HEK293 (cell line): ENCODE results near the gene RGS11.

Source experiments
- KLF1 ChIP-seq: fragments of 450-650 bp; formaldehyde crosslinking; IDR thresholded peaks from 2 replicates; pipeline ENCODE4 v1.5.1; 2016; ENCODE audit warnings: missing biosample characterization, missing genetic modification characterization
- KLF10 ChIP-seq: fragments of 450-650 bp; IDR thresholded peaks from 2 replicates; pipeline ENCODE4 v1.5.1; 2018; ENCODE audit warnings: missing biosample characterization, mild to moderate bottlenecking, missing genetic modification characterization
- KLF8 ChIP-seq: fragments of 450-650 bp; formaldehyde crosslinking; IDR thresholded peaks from 2 replicates; pipeline ENCODE4 v1.5.1; 2016; ENCODE audit warnings: missing biosample characterization, missing genetic modification characterization
- SETDB1 ChIP-seq: IDR thresholded peaks from one replicate; pipeline ENCODE4 v1.6.1; 2017; ENCODE audit warnings: mild to moderate bottlenecking, low read length, moderate library complexity, mixed read lengths; ENCODE audit not compliant: insufficient read length
- SP7 ChIP-seq: fragments of 450-650 bp; formaldehyde crosslinking; IDR thresholded peaks from 2 replicates; pipeline ENCODE4 v1.5.1; 2016; ENCODE audit warnings: missing biosample characterization, missing genetic modification characterization
- ZFP41 ChIP-seq: fragments of 450-650 bp; formaldehyde crosslinking; IDR thresholded peaks from 2 replicates; pipeline ENCODE4 v1.5.1; 2016; ENCODE audit warnings: missing biosample characterization, missing genetic modification characterization, borderline replicate concordance
- ZNF175 ChIP-seq: fragments of 450-650 bp; formaldehyde crosslinking; IDR thresholded peaks from 2 replicates; pipeline ENCODE4 v1.5.1; 2016; ENCODE audit warnings: missing biosample characterization, missing genetic modification characterization
- ZNF354C ChIP-seq: fragments of 450-650 bp; formaldehyde crosslinking; IDR thresholded peaks from 2 replicates; pipeline ENCODE4 v1.5.1; 2016; ENCODE audit warnings: missing biosample characterization, missing genetic modification characterization, low read depth, borderline replicate concordance
- ZNF544 ChIP-seq: fragments of 450-650 bp; formaldehyde crosslinking; IDR thresholded peaks from 2 replicates; pipeline ENCODE4 v1.5.0; 2017; ENCODE audit warnings: missing biosample characterization, missing genetic modification characterization
- ZNF558 ChIP-seq: fragments of 450-650 bp; formaldehyde crosslinking; IDR thresholded peaks from 2 replicates; pipeline ENCODE4 v1.5.1; 2016; ENCODE audit warnings: missing biosample characterization, missing genetic modification characterization
- ZNF660 ChIP-seq: fragments of 450-650 bp; IDR thresholded peaks from 2 replicates; pipeline ENCODE4 v1.5.1; 2018; ENCODE audit warnings: missing biosample characterization, mild to moderate bottlenecking, missing genetic modification characterization
- ZNF791 ChIP-seq: fragments of 450-650 bp; formaldehyde crosslinking; IDR thresholded peaks from 2 replicates; pipeline ENCODE4 v1.5.1; 2016; ENCODE audit warnings: missing biosample characterization, missing genetic modification characterization
- TF ChIP-seq, protein P1 (sequence below): fragments of 450-650 bp; formaldehyde crosslinking; IDR thresholded peaks from 2 replicates; pipeline ENCODE4 v1.5.1; 2016; ENCODE audit warnings: missing biosample characterization, missing genetic modification characterization
- TF ChIP-seq, protein P2 (sequence below): fragments of 450-650 bp; formaldehyde crosslinking; IDR thresholded peaks from 2 replicates; pipeline ENCODE4 v1.5.1; 2016; ENCODE audit warnings: missing biosample characterization, missing genetic modification characterization

GRCh38 chr16:230949-231348 lies 44.8 kb downstream of the RGS11 start:
- TF ChIP-seq SETDB1, result no peak
- TF ChIP-seq, protein P1, sequence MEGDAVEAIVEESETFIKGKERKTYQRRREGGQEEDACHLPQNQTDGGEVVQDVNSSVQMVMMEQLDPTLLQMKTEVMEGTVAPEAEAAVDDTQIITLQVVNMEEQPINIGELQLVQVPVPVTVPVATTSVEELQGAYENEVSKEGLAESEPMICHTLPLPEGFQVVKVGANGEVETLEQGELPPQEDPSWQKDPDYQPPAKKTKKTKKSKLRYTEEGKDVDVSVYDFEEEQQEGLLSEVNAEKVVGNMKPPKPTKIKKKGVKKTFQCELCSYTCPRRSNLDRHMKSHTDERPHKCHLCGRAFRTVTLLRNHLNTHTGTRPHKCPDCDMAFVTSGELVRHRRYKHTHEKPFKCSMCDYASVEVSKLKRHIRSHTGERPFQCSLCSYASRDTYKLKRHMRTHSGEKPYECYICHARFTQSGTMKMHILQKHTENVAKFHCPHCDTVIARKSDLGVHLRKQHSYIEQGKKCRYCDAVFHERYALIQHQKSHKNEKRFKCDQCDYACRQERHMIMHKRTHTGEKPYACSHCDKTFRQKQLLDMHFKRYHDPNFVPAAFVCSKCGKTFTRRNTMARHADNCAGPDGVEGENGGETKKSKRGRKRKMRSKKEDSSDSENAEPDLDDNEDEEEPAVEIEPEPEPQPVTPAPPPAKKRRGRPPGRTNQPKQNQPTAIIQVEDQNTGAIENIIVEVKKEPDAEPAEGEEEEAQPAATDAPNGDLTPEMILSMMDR, result no peak
- no peak for TF ChIP-seq ZNF354C (tag by site-specific recombination)
- no peak for TF ChIP-seq ZNF791 (tag by site-specific recombination)
- no peak for TF ChIP-seq KLF10 (tag by site-specific recombination)
- TF ChIP-seq, protein P2, sequence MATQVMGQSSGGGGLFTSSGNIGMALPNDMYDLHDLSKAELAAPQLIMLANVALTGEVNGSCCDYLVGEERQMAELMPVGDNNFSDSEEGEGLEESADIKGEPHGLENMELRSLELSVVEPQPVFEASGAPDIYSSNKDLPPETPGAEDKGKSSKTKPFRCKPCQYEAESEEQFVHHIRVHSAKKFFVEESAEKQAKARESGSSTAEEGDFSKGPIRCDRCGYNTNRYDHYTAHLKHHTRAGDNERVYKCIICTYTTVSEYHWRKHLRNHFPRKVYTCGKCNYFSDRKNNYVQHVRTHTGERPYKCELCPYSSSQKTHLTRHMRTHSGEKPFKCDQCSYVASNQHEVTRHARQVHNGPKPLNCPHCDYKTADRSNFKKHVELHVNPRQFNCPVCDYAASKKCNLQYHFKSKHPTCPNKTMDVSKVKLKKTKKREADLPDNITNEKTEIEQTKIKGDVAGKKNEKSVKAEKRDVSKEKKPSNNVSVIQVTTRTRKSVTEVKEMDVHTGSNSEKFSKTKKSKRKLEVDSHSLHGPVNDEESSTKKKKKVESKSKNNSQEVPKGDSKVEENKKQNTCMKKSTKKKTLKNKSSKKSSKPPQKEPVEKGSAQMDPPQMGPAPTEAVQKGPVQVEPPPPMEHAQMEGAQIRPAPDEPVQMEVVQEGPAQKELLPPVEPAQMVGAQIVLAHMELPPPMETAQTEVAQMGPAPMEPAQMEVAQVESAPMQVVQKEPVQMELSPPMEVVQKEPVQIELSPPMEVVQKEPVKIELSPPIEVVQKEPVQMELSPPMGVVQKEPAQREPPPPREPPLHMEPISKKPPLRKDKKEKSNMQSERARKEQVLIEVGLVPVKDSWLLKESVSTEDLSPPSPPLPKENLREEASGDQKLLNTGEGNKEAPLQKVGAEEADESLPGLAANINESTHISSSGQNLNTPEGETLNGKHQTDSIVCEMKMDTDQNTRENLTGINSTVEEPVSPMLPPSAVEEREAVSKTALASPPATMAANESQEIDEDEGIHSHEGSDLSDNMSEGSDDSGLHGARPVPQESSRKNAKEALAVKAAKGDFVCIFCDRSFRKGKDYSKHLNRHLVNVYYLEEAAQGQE, result no peak
- TF ChIP-seq KLF1 (tag by site-specific recombination), result no peak
- TF ChIP-seq ZFP41 (tag by site-specific recombination), result no peak
- no peak for TF ChIP-seq ZNF660
- no peak for TF ChIP-seq ZNF558
- TF ChIP-seq SP7 (tag by site-specific recombination), result no peak
- no peak for TF ChIP-seq ZNF175 (tag by site-specific recombination)
- TF ChIP-seq ZNF544 (tag by site-specific recombination), result no peak
- TF ChIP-seq KLF8 (tag by site-specific recombination), result no peak
